HepG2 (cell line): ENCODE measurements around the gene SAMM50.

Experiments
- FOXK1 ChIP-seq: sonication (generic); formaldehyde crosslinking; IDR thresholded peaks from 2 replicates; pipeline ENCODE4 v1.4.0; 2020; ENCODE audit warnings: low read depth, missing genetic modification reagents, borderline replicate concordance
- POLR2AphosphoS5 ChIP-seq: IDR thresholded peaks from 2 replicates; pipeline ENCODE4 v1.6.1; 2012; ENCODE audit warnings: low read depth, low read length
- SPEN ChIP-seq: sonication (generic); formaldehyde crosslinking; IDR thresholded peaks from 2 replicates; pipeline ENCODE4 v1.5.1; 2020; ENCODE audit warnings: low read depth, mild to moderate bottlenecking, missing genetic modification reagents
- ZNF577 ChIP-seq: sonication (generic); formaldehyde crosslinking; IDR thresholded peaks from 2 replicates; pipeline ENCODE4 v1.4.0; 2020; ENCODE audit warnings: mild to moderate bottlenecking, low read depth, missing genetic modification reagents, borderline replicate concordance
- TF ChIP-seq, protein P1 (sequence below): sonication (generic); formaldehyde crosslinking; IDR thresholded peaks from 2 replicates; pipeline ENCODE4 v1.4.0; 2020; ENCODE audit warnings: missing genetic modification reagents
- TF ChIP-seq, protein P2 (sequence below): sonication (generic); formaldehyde crosslinking; IDR thresholded peaks from 2 replicates; pipeline ENCODE4 v1.4.0; 2020; ENCODE audit warnings: mild to moderate bottlenecking, missing genetic modification reagents
- TF ChIP-seq, protein P3 (sequence below): sonication (generic); formaldehyde crosslinking; IDR thresholded peaks from 2 replicates; pipeline ENCODE4 v1.5.0; 2020; ENCODE audit warnings: mild to moderate bottlenecking, missing genetic modification reagents, moderate library complexity

DNA sequence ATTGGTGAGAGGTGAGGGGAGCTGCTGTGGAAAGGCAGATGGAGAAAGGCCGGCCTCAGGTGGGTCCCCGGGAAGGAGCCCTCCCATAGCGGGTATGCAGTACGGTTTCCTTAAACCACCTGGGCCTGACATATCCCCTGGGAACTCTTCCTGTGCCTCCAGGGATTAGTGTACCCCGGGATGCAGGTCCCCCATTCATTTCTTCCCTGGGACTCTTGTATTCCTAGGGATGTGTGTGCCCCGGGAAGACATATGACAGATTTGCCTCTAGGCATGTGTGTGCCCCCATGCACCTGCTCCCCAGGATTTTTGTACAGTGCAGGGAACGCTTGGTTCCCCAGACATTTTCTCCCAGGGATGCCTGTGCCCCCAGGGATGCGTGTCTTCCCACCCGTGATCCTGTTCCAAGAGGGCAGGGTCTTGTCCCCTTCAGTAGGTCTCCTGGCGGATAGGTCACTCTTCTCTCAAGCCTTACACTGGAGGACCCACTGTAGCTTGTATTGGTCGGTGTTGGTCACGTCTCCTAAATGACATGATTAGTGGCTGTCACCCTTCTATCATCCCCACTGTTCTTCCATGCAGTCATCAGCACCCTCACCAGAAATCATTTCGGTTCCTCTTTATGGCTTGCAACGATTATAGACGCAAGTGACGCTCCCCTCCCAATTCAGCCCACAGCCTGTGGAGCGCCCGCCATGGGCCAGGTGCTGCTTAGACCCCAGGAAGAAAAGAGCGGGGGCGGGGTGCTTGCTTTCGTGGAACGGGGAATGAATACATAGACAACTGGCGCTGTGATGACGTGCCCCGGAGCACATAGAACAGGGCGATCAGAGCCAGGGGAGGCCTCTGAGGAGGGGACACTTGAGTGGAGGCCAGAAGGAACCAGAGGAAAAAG, 70.2 kb downstream of the SAMM50 start:
- TF ChIP-seq, protein P1, sequence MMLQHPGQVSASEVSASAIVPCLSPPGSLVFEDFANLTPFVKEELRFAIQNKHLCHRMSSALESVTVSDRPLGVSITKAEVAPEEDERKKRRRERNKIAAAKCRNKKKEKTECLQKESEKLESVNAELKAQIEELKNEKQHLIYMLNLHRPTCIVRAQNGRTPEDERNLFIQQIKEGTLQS (CRISPR knock-in tag) = no peak
- TF ChIP-seq FOXK1 (CRISPR knock-in tag) (no peak), SPEN (CRISPR knock-in tag) (no peak), POLR2AphosphoS5 (no peak), ZNF577 (CRISPR knock-in tag) (no peak)
- TF ChIP-seq, protein P2, sequence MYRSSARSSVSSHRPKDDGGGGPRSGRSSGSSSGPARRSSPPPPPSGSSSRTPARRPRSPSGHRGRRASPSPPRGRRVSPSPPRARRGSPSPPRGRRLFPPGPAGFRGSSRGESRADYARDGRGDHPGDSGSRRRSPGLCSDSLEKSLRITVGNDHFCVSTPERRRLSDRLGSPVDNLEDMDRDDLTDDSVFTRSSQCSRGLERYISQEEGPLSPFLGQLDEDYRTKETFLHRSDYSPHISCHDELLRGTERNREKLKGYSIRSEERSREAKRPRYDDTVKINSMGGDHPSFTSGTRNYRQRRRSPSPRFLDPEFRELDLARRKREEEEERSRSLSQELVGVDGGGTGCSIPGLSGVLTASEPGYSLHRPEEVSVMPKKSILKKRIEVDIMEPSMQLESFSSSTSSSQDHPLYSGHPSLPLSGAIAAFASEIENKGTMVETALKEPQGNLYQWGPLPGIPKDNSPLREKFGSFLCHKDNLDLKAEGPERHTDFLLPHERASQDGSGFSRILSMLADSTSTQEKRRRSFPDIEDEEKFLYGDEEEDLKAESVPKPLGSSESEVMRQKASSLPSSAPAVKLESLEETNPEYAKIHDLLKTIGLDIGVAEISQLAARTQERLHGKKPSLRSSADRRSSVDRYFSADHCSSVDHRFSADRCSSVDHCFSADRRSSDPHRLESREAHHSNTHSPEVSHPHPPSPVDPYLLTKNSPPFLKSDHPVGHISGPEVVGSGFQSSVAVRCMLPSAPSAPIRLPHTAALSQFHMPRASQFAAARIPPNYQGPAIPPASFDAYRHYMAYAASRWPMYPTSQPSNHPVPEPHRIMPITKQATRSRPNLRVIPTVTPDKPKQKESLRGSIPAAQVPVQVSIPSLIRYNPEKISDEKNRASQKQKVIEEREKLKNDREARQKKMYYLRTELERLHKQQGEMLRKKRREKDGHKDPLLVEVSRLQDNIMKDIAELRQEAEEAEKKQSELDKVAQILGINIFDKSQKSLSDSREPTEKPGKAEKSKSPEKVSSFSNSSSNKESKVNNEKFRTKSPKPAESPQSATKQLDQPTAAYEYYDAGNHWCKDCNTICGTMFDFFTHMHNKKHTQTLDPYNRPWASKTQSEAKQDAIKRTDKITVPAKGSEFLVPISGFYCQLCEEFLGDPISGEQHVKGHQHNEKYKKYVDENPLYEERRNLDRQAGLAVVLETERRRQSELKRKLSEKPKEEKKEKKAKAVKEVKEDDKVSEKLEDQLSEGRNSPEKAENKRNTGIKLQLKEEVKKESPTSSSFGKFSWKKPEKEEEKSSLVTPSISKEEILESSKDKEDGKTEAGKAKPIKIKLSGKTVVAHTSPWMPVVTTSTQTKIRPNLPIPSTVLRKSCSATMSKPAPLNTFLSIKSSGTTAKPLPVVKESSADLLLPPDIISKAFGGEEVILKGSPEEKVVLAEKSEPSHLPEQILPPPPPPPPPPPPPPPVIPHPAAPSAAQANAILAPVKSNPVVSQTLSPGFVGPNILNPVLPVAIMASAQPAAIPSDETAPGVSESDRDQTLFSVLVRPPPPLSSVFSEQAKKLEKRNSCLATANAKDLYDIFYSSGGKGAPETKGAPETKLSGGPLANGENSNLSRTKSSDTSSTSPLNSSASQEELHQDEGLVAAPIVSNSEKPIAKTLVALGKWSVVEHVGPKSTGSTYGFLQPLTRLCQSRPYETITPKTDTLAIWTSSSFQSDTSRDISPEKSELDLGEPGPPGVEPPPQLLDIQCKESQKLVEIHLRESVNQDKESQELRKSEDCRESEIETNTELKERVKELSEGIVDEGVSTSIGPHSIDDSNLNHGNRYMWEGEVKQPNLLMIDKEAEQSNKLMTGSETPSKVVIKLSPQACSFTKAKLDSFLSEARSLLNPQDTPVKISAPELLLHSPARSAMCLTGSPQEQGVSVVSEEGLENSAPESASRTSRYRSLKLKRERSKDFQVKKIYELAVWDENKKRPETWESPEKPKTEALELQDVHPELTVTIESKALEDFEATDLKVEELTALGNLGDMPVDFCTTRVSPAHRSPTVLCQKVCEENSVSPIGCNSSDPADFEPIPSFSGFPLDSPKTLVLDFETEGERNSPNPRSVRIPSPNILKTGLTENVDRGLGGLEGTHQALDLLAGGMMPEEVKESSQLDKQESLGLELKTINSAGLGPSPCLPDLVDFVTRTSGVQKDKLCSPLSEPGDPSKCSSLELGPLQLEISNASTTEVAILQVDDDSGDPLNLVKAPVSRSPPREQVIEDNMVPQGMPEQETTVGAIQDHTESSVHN (CRISPR knock-in tag) = no peak
- TF ChIP-seq, protein P3, sequence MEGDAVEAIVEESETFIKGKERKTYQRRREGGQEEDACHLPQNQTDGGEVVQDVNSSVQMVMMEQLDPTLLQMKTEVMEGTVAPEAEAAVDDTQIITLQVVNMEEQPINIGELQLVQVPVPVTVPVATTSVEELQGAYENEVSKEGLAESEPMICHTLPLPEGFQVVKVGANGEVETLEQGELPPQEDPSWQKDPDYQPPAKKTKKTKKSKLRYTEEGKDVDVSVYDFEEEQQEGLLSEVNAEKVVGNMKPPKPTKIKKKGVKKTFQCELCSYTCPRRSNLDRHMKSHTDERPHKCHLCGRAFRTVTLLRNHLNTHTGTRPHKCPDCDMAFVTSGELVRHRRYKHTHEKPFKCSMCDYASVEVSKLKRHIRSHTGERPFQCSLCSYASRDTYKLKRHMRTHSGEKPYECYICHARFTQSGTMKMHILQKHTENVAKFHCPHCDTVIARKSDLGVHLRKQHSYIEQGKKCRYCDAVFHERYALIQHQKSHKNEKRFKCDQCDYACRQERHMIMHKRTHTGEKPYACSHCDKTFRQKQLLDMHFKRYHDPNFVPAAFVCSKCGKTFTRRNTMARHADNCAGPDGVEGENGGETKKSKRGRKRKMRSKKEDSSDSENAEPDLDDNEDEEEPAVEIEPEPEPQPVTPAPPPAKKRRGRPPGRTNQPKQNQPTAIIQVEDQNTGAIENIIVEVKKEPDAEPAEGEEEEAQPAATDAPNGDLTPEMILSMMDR (CRISPR knock-in tag) = no peak
